Stimulated activated CD4-positive, alpha-beta T cell treated with anti-CD3 and anti-CD28 coated beads, Interleukin-1b, Interleukin-23, amount 100 ng/mL, for 4 hours (primary cell): ENCODE data around the gene DYNLT2.
"Not testable (repeated sequence)": the region's sequence is repeated elsewhere in the genome, so short reads cannot be mapped to it uniquely, and the experiment has no call there.

Source experiments
- DNase-seq, 2 donors: peaks; one replicate each; pipeline ENCODE4 v3.0.0-alpha.2; 2020; ENCODE audit warnings: low read depth in 2 of 2

Gene DYNLT2

DNA sequence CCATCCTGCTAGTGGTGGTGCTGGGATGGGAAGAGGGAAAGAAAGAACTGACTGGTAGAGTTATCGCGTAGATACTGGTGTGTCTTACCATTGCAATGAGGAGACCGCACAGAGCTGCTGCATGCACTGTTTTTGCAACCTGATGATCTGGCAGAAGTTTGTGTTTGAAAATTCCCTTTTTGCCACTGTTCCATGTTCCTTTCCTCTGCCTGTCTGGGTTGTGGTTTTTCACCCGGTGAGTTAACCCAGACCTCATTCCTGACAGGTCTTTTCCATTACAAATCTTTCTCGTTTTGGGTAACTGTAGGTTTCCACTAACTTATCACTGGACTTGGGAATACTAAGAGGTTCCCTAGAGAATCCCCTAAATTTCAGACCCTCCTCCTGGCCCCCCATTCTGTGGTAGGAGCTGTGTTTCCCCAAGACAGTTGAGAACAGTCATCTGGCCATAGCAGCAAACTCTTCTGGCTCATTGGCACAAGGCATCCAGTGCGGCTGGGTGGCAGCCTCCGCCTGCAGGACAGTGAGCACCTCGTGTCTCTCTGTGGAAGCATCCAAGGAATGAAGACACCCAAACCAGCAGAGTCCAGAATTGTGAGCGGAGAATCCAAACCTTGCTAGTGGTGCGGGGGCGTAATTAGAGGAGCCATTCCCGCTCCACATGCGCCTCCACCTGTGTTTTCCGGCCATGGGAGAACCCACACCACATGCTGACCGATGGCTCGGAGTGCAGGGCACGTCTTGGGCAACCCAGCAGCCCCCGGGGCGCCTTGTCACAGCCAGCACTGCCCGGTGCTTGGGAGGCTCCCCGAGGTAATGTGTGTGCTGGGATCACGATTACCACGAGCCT is 32.8 kb upstream of the DYNLT2 start:
- DNase-seq, result no peak

DNA sequence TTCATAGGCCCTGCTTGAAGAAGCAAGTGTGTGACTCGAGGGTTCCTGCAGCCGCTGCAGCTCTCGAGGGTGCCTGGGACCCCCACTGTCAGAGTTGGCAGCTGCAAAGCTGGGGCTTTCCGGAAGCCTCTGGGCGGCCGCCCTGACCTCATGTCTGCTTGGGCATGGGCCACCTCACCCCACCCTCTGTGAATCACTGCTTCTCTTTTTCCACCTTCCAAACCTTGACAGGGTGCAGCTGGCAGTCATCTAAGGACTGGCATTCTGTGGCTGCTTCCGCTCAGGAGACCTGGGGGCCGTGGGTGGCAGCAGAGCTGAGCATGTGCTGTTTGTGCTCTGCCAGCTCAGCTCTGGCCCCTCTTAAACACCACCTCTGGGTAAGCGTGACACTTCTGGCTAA is 32.0 kb upstream of the DYNLT2 start:
- no peak for DNase-seq

DNA sequence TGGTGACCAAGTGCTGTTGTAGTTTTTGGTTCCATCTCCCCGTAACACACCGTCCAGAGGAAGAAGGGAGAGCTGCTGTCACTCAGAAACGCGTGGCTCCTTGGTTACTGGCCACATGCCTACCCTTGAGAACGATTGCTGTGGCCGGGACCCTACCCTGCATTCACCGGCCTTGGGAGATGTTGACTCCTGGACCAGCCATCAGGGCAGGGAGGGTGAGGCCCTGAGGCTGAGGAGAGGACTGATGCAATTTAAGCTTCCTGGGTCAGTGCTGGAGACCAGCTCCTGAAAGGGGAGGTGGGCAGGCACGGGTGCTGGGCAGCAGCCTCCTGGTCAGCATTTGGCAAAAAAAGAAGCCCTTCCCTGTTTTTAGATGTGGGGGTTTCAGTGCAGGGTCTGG is 31.6 kb upstream of the DYNLT2 start:
- no peak for DNase-seq

DNA sequence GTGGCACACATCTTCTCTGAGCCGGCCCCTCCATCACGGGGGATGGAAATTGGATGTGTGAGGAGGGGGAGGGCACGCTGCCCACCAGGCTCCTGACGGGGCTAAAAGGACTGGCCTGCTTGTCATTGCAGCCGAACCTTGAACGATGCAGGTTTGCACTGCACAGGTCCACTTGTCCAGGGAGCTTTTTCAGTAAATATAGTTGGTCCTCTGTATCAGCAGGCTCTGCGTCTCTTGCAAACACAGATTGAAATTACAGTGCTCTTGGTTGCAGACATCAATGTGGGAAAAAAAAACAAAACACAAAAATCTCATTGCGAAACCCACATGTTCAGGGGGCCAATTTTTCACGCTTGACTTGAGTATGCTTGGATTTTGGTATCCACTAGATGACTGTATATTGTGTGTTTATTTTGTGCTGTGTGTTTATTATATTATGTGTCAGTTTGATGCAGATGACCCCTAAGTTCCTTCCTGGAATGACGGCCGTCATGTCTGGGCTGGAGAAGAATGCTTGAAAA is 29.3 kb upstream of the DYNLT2 start:
- no peak for DNase-seq

DNA sequence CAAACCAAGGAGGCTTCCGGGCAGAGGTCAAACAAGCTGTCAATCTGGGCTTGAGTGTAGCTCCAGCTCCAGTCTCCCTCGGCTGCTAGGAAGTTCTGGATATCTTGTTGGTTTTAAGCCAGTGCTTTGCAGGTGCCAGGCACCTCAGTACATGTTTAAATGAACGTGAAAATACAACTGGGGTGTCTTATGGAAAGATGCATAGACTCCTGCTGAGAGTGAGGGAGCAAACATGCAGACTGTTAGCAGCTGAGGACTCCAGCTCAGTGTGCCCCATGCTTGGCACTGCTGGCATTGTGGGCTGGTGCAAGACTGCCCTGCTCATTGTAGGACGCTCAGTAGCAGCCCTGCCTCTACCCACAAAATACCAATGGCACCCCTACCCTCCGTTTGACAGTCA is 28.5 kb upstream of the DYNLT2 start:
- no peak for DNase-seq

DNA sequence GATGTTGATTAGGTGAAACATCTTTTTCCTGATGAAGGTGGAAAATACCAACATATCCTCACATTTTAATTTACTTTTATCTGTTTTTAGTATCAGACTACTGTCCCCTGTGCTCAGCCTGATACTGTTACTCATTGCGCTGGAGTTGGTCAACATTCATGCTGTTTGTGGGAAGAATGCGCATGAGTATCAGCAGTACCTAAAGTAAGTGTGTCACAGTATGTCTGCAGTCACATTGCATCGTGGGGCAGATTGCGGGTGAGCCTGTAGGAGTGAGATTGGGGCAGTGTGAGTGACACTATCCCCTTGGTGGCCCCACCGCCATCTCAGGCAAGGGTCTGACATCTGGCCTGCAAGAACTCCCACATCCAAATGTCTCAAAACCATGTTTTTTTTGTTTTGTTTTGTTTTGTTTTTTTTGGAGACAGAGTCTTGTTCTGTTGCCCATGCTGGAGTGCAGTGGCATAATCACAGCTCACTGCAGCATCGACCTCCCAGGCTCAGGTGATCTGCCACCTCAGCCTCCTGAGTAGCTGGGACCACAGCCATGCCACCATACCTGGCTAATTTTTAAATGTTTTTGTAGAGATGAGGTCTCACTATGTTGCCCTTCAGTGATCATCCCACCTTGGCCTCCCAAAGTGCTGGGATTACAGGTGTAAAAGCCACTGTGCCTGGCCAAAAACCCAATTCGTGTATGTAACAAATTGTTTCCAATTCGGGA is 27.9 kb upstream of the DYNLT2 start:
- DNase-seq, result no peak

DNA sequence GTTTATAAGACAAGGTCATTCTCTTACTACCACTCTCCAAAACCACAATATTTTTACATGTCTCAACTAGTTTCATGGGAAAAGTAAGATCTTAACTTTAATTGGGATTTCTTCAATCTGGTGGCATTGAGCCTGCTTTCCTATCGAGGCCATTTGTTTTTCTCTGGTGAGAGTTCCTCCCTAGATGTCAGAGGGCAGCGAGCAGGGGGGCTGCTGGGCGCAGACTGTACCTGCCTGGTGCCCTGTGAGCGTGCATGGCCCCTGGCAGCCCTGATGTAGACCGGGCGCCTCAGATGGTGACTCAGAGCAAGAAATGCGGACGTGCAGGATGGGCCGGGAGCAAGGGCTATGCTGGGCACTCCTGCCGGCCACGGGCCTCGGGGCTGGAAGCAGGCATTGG is 27.3 kb upstream of the DYNLT2 start:
- DNase-seq, result no peak

DNA sequence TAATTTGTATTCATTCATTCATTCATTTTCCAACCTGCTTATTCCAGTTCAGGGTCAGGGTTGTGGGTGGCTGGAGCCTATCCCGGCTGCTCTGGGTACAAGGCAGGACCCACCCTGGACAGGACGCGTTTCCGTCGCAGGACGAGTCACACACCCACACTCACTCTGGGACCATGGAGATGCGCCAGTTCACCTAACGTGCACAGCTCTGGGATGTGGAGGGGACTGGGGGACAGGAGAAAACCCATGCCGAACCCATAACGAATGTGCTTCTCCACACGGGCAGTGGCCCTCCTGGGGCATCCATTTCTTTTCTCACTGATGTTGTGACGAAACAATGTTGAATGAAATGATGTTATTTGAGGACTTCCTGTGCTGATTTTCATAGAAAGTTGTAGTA is 26.5 kb upstream of the DYNLT2 start:
- DNase-seq, result no peak

DNA sequence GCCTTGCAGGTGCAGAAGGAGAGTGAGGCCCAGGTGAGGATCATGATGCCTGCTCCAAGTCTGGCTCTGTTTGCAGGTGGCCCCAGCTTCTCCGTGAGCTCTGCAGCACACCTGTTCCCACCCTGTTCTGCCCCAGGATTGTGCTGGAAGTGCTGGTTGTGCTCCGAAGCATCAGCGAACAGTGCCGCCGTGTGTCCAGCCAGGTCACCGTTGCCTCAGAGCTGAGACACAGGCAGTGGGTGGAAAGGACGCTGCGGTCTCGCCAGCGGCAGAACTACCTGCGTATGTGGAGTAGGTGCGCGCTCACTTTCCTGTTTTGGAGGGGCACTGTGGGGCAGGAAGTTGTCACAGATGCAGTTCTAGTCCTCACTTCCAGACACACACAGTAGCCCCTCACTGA is 25.0 kb upstream of the DYNLT2 start:
- DNase-seq, result no peak

DNA sequence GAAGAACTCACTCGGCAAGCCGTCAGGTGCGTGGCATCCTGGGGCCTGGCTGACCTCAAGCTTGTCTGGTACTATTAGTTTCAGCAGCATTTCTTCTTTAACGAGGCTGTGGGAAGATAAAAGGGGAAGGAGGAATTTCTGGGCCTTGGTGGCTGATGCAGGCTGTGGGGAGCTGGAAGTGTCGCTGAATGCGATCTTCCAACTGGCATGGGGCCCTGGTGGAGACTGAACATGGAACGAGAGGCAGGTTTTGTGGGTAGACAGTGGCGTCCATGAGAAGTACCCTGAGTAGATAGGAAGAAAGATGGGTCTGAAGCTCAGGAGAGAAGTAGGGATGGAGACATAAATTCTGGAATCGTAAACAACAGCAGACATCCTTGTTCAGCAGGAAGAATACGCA is 23.9 kb upstream of the DYNLT2 start:
- DNase-seq, result no peak

DNA sequence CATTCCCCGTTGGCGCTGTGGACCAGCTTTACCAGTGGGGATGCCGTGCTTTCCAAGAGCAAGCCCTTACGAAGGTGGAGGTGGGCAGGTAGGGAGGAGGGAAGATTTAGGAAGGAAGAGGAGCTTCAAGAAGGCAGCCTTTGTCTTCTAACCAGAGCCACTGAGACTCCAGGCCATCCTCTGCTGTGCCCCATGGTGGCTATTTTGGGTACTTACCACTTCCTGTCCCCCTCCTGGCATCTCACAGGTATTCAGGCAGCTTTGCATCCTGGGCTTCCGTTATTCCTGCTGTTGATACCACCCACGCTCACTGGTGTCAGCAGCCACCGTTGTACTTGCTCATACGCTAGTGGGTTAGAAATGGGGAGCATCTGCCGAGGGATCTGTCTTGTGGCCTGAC is 23.0 kb upstream of the DYNLT2 start:
- no peak for DNase-seq

DNA sequence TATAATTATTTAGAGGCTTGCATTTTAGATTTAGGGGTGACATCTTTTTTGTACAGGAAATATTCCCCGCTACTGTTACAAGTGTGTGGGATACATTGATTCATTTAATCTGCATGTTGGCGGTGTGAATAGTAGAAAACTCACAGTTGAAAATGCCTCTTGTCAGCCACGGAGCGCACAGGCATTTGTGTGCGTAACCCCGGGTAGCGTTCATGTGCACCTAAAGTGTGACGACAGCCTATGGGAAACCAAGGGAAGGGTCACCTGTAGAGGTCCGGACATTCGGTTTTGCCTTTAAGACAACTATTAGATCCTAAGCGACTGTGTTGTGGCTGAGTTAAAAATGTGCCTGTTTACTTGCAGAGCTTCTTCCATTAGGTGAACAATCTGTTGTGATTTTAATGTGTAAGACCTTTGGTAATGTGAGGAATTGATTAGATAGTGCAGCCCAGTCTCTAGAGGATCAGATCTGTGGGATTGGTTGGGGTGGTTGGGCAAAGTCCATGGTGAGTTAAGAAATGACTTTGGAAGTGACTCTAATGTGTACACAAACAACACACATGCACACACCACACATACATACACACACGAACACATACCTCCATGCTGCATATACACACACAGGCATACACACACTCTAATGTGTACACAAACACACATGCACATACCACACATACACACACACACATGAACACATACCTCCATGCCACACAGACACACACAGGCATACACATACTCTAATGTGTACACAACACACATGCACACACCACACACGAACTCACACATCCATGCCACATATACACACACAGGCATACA is 15.8 kb upstream of the DYNLT2 start:
- DNase-seq, result no peak

DNA sequence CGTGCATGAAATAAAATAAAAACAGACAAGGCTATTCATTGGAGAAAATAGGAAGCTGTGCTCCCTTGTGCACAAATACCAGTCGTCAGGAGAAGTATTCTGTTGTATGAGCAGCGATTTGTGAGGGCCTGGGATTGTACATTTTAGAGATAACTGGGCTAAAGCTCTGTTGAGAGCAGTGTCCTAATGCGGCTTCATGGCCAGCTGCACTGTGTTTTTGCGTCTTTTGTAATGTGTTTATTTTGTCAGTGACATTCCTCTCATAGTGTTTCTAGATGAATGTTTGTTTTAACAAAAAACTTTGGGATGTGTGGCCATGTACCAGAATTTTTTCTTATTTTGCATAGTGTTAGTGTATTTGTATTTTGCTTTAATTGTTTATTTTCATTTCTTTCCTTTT is 14.9 kb upstream of the DYNLT2 start:
- DNase-seq, result no peak

DNA sequence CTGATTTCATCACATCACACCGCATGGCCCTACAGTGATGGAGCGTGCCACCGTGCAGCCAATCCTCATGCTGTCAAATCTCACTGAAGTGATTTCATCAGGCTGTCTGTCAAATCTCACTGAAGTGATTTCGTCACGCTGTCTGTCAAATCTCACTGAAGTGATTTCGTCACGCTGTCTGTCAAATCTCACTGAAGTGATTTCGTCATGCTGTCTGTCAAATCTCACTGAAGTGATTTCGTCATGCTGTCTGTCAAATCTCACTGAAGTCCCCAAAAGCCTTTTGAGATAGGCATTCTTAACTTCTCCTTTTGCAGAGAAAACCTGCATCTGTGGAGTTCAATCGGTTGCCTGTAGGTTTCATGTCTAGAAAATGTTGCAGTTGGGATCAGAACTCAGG is 14.4 kb upstream of the DYNLT2 start:
- not testable (repeated sequence) for DNase-seq

DNA sequence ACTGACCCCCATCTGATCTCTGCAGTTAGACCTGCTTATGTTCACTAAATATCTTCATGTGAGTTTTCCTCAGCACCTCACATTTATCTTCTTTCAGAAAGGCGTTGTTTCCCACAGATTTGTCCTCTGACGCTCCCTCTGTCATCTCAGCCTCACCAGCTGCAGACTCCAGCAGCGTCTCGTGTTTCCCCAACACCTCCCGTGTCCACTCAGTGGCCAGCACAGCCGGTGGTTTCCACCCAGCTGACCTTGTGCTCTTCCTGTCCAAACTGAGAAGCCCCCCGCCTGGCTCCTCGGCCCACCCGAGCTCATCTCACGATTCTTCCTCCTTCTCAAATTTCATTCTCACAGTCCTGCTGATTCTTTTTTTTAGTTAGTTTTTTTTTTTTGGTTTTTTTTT is 12.5 kb upstream of the DYNLT2 start:
- DNase-seq, result no peak

DNA sequence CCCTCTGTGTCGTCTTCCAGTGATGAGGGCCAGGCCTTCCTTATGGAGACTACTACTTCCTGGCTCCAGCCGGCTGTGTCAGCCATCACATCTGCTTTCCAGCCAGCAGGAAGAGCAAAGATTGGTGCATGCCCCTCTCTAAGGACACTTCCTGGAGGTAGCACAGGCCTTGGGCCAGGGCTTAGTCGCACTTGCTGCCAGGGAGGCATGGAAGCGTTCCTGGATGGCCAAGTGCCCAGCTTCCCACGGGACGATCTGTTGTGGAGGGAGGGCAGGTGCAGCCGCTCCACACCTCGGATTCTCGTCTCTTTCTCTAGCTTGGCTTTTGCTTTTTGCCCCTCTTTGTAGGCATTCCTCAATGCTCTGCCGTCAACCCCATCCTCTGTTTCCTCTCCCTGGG is 11.9 kb upstream of the DYNLT2 start:
- DNase-seq, result no peak

DNA sequence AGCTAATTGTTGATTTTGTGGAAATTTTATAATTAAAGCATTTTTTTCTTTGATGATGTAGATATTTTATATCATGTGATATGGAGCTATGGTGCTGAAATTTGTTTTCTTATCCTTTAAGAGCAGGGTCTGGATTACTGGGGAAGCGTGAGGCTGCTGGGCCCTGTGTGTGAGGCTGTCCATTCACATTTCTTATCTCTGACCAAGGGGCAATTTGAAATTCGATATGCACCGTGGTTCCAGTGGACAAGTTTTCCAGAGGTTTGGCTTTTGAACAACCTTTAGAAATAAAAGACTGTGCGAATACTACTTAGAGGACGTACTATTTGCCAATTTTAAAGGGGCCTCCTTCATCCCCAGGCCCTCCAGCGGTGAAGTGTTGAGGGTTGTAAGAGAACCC is 3.8 kb upstream of the DYNLT2 start:
- no peak for DNase-seq

DNA sequence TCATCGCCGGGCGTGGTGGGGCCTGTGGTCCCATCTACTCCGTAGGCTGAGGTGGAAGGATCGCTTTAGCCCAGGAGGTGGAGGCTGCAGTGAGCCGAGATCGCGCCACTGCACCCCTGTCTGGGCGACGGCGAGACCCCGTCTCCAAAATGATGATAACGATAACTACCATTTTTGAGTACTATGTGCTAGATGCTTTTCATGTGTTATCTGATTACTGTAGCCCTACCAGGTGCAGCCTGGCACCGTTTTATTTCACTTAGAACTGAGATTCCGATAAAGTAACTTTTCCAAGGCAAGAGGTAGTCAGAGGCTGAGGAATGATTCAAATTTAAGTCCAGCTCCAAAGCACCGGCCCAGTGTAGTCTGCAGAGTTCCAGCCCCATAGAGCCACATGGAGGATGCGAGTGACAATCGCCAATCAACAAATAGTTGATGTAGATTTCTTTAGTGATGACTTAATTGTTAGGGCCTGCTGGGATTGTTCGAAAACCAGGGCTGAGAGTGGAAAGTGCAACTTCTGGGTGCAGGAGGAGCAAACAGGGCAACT is 777 bp upstream of the DYNLT2 start:
- DNase-seq, result peak in 1 of 2 donors; percentile 5

DNA sequence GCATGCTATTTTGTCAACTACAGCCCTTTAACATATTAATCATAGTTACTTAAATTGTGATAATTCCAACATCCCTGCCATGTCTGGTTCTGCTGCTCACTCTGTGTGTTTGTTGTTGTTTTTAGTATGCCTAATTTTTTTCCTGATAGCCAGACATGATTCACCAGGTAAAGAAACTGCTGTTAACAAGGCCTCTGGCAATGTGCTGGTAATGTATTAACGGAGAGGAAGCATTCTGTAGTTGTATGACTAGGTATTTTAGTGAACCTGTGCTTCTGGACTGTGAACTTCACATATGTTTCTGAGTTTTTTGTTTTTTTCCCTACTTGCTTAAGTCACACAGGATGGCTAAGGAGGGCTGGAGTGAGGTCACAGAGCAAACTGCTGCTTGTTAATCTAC is 4.8 kb downstream of the DYNLT2 start:
- no peak for DNase-seq

DNA sequence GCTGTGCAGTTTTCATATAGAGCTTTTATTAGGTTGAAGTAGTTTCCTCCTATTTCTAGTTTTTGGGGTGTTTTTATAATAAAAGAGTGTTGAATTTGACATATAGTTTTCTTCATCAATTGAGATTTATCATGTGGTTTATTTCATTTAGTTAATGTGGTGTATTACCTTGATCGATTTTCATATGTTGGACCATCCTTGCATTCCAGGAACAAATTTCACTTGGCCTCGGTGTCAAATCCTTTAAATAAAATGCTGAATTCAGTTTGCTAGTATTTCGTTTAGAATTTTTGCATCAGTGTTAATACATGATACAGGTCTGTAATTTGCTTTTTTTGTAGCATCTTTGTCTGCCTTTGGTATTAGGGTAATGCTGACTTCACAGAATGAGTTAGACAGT is 6.0 kb downstream of the DYNLT2 start:
- DNase-seq, result no peak

DNA sequence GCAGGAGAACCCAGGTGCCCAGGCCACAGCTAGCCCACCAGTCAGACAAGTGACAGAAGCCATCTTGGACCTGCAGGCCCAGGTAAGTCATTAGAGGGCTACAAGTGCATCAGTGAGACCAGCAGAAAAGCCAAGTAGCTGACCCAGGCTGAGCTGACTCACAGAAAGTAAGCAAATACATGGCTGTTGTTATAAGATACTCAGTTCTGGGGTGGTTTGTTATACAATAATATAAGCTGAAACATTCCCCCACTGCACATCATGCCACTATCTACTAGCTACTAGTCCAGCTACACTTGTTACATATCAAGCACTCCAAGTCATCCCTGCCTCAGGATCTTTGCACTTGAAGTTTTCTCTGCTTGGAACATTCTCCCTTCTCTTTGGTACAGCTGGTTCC is 10.0 kb downstream of the DYNLT2 start:
- DNase-seq, result no peak

DNA sequence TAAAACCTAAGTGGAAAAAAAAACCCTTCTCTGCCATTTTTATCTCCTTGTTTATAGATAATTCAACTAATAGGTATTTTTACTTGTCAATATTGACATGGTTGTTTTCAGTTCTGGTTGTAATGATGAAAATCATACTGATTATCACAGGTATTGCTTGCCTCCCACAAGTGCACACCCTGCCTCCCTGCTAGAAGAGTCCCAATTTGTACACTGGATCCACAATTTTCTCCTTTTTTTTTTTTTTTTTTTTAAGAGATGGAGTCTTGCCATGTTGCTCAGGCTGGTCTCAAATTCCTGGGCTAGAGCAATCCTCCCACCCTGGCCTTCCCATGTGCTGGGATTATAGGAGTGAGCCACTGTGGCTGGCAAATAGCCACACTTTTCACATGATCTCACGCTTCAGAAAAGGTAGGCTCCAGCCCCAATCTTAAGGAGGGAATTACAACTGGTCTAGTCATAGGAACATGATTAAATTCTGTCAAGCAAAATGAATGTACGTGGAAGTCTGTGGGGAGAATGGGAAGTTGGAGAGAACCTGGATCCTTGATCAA is 12.3 kb downstream of the DYNLT2 start:
- DNase-seq, result no peak
